ENCODE results near the gene TEX35. TPM values are rescaled to one million over a fixed set of nuclear protein-coding genes. Genes with fewer than 3 reads are reported as not detected.

TEX35 gene
- total RNA-seq, 1 donor from 2014 or later: not detected

Other genes with a start within 250 kb of the TEX35 start
- not detected in 2 replicates for gene CLEC20A, start 16.1 kb upstream of the TEX35 start, total RNA-seq
- gene RALGPS2, start 212.1 kb downstream of the TEX35 start, total RNA-seq: 20.1 and 20.7 TPM in 2 replicates